Stimulated activated CD4-positive, alpha-beta T cell treated with anti-CD3 and anti-CD28 coated beads, TNF-alpha, amount 100 ng/mL, for 4 hours (primary cell): ENCODE results near the gene SNAP29.
"Not testable (repeated sequence)": the region's sequence is repeated elsewhere in the genome, so short reads cannot be mapped to it uniquely, and the experiment has no call there.

Experiments
- DNase-seq, 3 experiments: peaks; one replicate each; pipeline ENCODE4 v3.0.0-alpha.2; 2020; ENCODE audit warnings: low read depth in 3 of 3

SNAP29 gene

GRCh38 chr22:20901093-20902033 lies 42.6 kb downstream of the SNAP29 start:
- not testable (repeated sequence) for DNase-seq

GRCh38 chr22:20903093-20903492 lies 44.3 kb downstream of the SNAP29 start:
- no peak for DNase-seq

- DNase-seq, result no peak
These were observed 45.5 kb downstream of the SNAP29 start for GRCh38 chr22:20904008-20904979.

GRCh38 chr22:20904980-20905355 lies 46.2 kb downstream of the SNAP29 start:
- no peak for DNase-seq

GRCh38 chr22:20905415-20906386 lies 46.9 kb downstream of the SNAP29 start:
- no peak for DNase-seq

- DNase-seq, result no peak
These were observed 47.6 kb downstream of the SNAP29 start for GRCh38 chr22:20906387-20906767.

GRCh38 chr22:20908717-20909116 lies 49.9 kb downstream of the SNAP29 start:
- not testable (repeated sequence) for DNase-seq

- no peak for DNase-seq
These were observed 50.9 kb downstream of the SNAP29 start for GRCh38 chr22:20909543-20910303.

GRCh38 chr22:20912494-20912893 lies 53.7 kb downstream of the SNAP29 start:
- no peak for DNase-seq

- peak; percentile 90 to 95 (median 93) for DNase-seq
These were observed 58.4 kb downstream of the SNAP29 start, which contains the start of gene CRKL for GRCh38 chr22:20916916-20917810. TSS of gene CRKL (plus strand) at chr22:20917407. CDS start at chr22:20917935, 528 bp downstream.

GRCh38 chr22:20918663-20919218 lies 59.9 kb downstream of the SNAP29 start:
- no peak for DNase-seq

GRCh38 chr22:20919718-20920117 lies 60.9 kb downstream of the SNAP29 start:
- no peak for DNase-seq

- no peak for DNase-seq
These were observed 62.0 kb downstream of the SNAP29 start for GRCh38 chr22:20920881-20921203.

GRCh38 chr22:20922141-20922751 lies 63.4 kb downstream of the SNAP29 start:
- DNase-seq, result no peak

GRCh38 chr22:20926243-20926642 lies 67.4 kb downstream of the SNAP29 start:
- no peak for DNase-seq

GRCh38 chr22:20927940-20928572 lies 69.2 kb downstream of the SNAP29 start:
- no peak for DNase-seq

GRCh38 chr22:20928573-20928967 lies 69.8 kb downstream of the SNAP29 start:
- DNase-seq, result no peak

- no peak for DNase-seq
These were observed 71.2 kb downstream of the SNAP29 start for GRCh38 chr22:20930004-20930403.
